ENCODE measurements around the gene GALNS.

DNA sequence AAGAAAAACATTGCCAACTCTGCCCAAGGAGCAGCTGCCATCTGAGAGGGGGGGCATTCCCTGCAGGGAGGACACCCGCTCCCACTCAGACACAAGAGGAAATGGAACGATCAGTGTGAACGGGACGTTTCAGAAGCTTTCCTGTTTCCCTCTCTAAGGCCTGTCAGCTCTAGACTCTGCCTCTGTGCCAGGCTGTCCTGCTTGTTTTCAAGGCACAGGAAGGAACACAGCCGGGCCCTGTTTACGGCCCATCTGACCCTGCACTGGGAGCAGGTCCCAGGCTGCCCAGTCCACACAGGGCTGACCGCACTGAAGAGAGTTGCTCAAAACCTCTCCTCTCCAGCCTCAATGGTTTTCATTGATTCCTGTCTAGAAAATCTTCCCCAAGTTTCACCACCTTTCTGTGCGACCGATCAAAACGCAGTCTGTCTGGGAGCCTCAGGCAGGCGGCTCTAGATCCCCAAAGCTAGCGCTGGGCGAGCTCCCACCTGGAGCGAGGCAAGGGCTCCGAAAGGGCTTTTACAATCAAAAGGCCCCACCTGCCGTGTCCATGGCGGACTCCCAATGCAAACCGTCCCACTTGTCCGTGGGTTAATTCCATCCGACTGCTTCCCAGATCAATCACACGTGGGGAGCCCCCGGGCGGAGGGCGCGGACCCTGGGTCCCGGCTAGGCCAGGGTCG is 73.2 kb downstream of the GALNS start:
- no peak for TF ChIP-seq POLR2A (IDR thresholded peaks at IDR 0.05; ENCODE audit: low read depth, low read length)
- TF ChIP-seq POLR2AphosphoS5 (IDR thresholded peaks at IDR 0.05; ENCODE audit: low read depth, low read length) = no peak
- TF ChIP-seq SPI1 (IDR thresholded peaks at IDR 0.05; ENCODE audit: low read depth, low read length) = peak; percentile 47; the same call in 1 of the 2 replicates
